Panc1 (cell line): Measurements from ENCODE around the gene SPTA1. TPM values are rescaled to one million over a fixed set of nuclear protein-coding genes. Genes with fewer than 3 reads are reported as not detected.

Source experiments
- ATAC-seq: fragments of 200-7000 bp; cut with Tn5 transposase; 2 replicates; pipeline ENCODE4 v1.9.1; 2020; ENCODE audit warnings: mild to moderate bottlenecking, moderate library complexity
- BruUV-seq: library from RNA; stranded (reverse); fragments of 400-500 nt; replicated peaks from 2 replicates; lab custom pipeline; 2021; lab: Mats Ljungman, UMichigan
- CTCF ChIA-PET: fragments of 300-600 bp; sonication (Branson Sonifier 250); formaldehyde crosslinking; loops from one replicate; lab custom pipeline; 2022; ENCODE audit warnings: antibody characterized with exemption; lab: Charles Lee
- POLR2A ChIA-PET: fragments of 300-600 bp; sonication (Branson Sonifier 250); formaldehyde crosslinking; loops from one replicate; lab custom pipeline; 2022; ENCODE audit warnings: antibody characterized with exemption; lab: Charles Lee
- DNase-seq: peaks from one replicate; pipeline ENCODE4 v3.0.0-alpha.2; 2010; ENCODE audit warnings: low read depth, low spot score
- H3K27ac ChIP-seq: 2 replicates; pipeline ENCODE4 v1.5.1; 2011; ENCODE audit warnings: mild to moderate bottlenecking, low read length, inconsistent platforms
- H3K27me3 ChIP-seq: fragments of 200-500 bp; sonication (Bioruptor generic); 2 replicates; pipeline ENCODE4 v1.6.0; 2014; ENCODE audit warnings: low read length, inconsistent platforms; ENCODE audit not compliant: control insufficient read depth, insufficient read depth
- H3K36me3 ChIP-seq: fragments of 200-500 bp; sonication (Bioruptor generic); 2 replicates; pipeline ENCODE4 v1.5.1; 2014; ENCODE audit warnings: inconsistent platforms, mild to moderate bottlenecking, low read length, moderate library complexity; ENCODE audit not compliant: control insufficient read depth, insufficient read depth
- H3K4me1 ChIP-seq: 2 replicates; pipeline ENCODE4 v1.5.1; 2011; ENCODE audit warnings: inconsistent platforms, mild to moderate bottlenecking, low read length, moderate library complexity; ENCODE audit not compliant: control insufficient read depth, insufficient read depth
- H3K4me3 ChIP-seq, 2 experiments: 2 replicates each; pipeline ENCODE4 v1.5.1; 2011 to 2012; ENCODE audit warnings: low read depth in 2 of 2, low read length in 2 of 2, mild to moderate bottlenecking in 2 of 2, inconsistent platforms in 1 of 2, moderate library complexity in 1 of 2
- H3K9me3 ChIP-seq: fragments of 200-500 bp; sonication (Bioruptor generic); 2 replicates; pipeline ENCODE4 v1.5.1; 2014; ENCODE audit warnings: low read depth, mild to moderate bottlenecking, inconsistent platforms, low read length, moderate library complexity; ENCODE audit not compliant: control insufficient read depth, insufficient read depth
- POLR2AphosphoS5 ChIP-seq: IDR thresholded peaks from 2 replicates; pipeline ENCODE4 v1.6.1; 2012; ENCODE audit warnings: mild to moderate bottlenecking, low read depth, low read length, moderate library complexity
- REST ChIP-seq, 2 experiments: IDR thresholded peaks; 2 replicates each; pipeline ENCODE4 v1.6.1; 2011 to 2012; ENCODE audit warnings: low read depth in 2 of 2, control low read depth in 1 of 2, low read length in 1 of 2, mild to moderate bottlenecking in 1 of 2, moderate library complexity in 1 of 2; ENCODE audit not compliant: insufficient read depth in 1 of 2
- SIN3A ChIP-seq: IDR thresholded peaks from 2 replicates; pipeline ENCODE4 v1.6.1; 2012; ENCODE audit warnings: low read depth, mild to moderate bottlenecking, low read length, moderate library complexity, borderline replicate concordance; ENCODE audit not compliant: insufficient read depth
- TCF7L2 ChIP-seq: IDR thresholded peaks from 2 replicates; pipeline ENCODE4 v1.6.1; 2011; ENCODE audit warnings: mild to moderate bottlenecking, low read depth, low read length, inconsistent platforms
- in situ Hi-C: cut with HindIII; loops from 2 replicates; pipeline ENCODE4 v1.10.0; 2016; ENCODE audit warnings: low sequenced_read_pairs, low pct_unique_long_range_greater_than_20kb
- intact Hi-C: fragments of 100-400 bp; cut with micrococcal nuclease; formaldehyde crosslinking; loops from one replicate; pipeline ENCODE4 v1.10.0; 2022; ENCODE audit not compliant: unreplicated experiment
- total RNA-seq: library from RNA; stranded (reverse); gene quantifications from one replicate; pipeline ENCODE4 v1.2.1, GENCODE V29; 2021; ENCODE audit not compliant: unreplicated experiment
- TF ChIP-seq, protein P1 (sequence below): fragments of 450-650 bp; IDR thresholded peaks from 2 replicates; pipeline ENCODE4 v1.5.1; 2017; ENCODE audit warnings: mild to moderate bottlenecking

SPTA1 gene
- total RNA-seq, 1 experiment from 2014 or later, result not detected

- in situ Hi-C loops, result no loop called here
- H3K9me3 ChIP-seq, result no peaks in the 10 kb centered on the region
- intact Hi-C loops, result no loop called here
- DNase-seq (no peak), ATAC-seq (no peak)
- TF ChIP-seq SIN3A (no peak), TCF7L2 (no peak), POLR2AphosphoS5 (no peak), REST (IDR thresholded peaks at IDR 0.05; ENCODE audit: insufficient read depth in 1 of 2, low read depth in 2 of 2, low read length in 1 of 2) (no peak)
- TF ChIP-seq, protein P1, sequence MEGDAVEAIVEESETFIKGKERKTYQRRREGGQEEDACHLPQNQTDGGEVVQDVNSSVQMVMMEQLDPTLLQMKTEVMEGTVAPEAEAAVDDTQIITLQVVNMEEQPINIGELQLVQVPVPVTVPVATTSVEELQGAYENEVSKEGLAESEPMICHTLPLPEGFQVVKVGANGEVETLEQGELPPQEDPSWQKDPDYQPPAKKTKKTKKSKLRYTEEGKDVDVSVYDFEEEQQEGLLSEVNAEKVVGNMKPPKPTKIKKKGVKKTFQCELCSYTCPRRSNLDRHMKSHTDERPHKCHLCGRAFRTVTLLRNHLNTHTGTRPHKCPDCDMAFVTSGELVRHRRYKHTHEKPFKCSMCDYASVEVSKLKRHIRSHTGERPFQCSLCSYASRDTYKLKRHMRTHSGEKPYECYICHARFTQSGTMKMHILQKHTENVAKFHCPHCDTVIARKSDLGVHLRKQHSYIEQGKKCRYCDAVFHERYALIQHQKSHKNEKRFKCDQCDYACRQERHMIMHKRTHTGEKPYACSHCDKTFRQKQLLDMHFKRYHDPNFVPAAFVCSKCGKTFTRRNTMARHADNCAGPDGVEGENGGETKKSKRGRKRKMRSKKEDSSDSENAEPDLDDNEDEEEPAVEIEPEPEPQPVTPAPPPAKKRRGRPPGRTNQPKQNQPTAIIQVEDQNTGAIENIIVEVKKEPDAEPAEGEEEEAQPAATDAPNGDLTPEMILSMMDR, result no peak
- POLR2A ChIA-PET, result no interaction called here
- no TSS peak for BruUV-seq
- H3K4me1 ChIP-seq, result no peaks in the 10 kb centered on the region
- no peaks in the 10 kb centered on the region for H3K27me3 ChIP-seq
- CTCF ChIA-PET, result no interaction called here
- H3K27ac ChIP-seq, result no peak overlapping the region
- H3K36me3 ChIP-seq, result no peaks in the 10 kb centered on the region
- no peak overlapping the region for H3K4me3 ChIP-seq
Observed at GRCh38 chr1:158646465-158646864, 40.0 kb downstream of the SPTA1 start.

GRCh38 chr1:158644449-158644848 is 42.1 kb downstream of the SPTA1 start:
- intact Hi-C loops (no loop called here), in situ Hi-C loops (no loop called here)
- CTCF ChIA-PET, result no interaction called here
- H3K4me1 ChIP-seq, result no peaks in the 10 kb centered on the region
- DNase-seq, result no peak
- ATAC-seq, result no peak
- H3K4me3 ChIP-seq, result no peak overlapping the region
- POLR2A ChIA-PET, result no interaction called here
- no peaks in the 10 kb centered on the region for H3K27me3 ChIP-seq
- H3K27ac ChIP-seq, result no peak overlapping the region
- H3K36me3 ChIP-seq, result no peaks in the 10 kb centered on the region
- BruUV-seq, result no TSS peak
- no peaks in the 10 kb centered on the region for H3K9me3 ChIP-seq
- TF ChIP-seq TCF7L2, result no peak
- TF ChIP-seq, protein P1, result no peak
- TF ChIP-seq POLR2AphosphoS5, result no peak
- TF ChIP-seq SIN3A, result no peak
- TF ChIP-seq REST (IDR thresholded peaks at IDR 0.05; ENCODE audit: insufficient read depth in 1 of 2, low read depth in 2 of 2, low read length in 1 of 2), result no peak
